SK-N-MC (cell line): Measurements from ENCODE around the gene DHRS1.

ENCODE experiments used
- EZH2 ChIP-seq: fragments of 200-600 bp; sonication (generic); IDR thresholded peaks from one replicate; pipeline ENCODE4 v1.6.1; 2017; ENCODE audit warnings: antibody characterized with exemption
- FOXP2 ChIP-seq: optimal IDR thresholded peaks from 2 replicates; pipeline ENCODE3; 2011; ENCODE audit warnings: mild to moderate bottlenecking, moderate library complexity; ENCODE audit not compliant: insufficient read depth; ENCODE audit errors: extremely low read length, control extremely low read depth
- POLR2AphosphoS5 ChIP-seq: IDR thresholded peaks from 2 replicates; pipeline ENCODE4 v1.6.1; 2012; ENCODE audit warnings: mild to moderate bottlenecking, low read depth, low read length, borderline replicate concordance

- no peak for TF ChIP-seq POLR2AphosphoS5
- TF ChIP-seq EZH2: no peak
- TF ChIP-seq FOXP2: no peak
Measured at GRCh38 chr14:24277071-24277470, 22.5 kb downstream of the DHRS1 start.
